ENCODE measurements around the gene TTR. TPM values are rescaled to one million over a fixed set of nuclear protein-coding genes. Genes with fewer than 3 reads are reported as not detected.

Gene TTR
- total and polyA plus RNA-seq, 2 experiments from 2014 or later = not detected

DNA sequence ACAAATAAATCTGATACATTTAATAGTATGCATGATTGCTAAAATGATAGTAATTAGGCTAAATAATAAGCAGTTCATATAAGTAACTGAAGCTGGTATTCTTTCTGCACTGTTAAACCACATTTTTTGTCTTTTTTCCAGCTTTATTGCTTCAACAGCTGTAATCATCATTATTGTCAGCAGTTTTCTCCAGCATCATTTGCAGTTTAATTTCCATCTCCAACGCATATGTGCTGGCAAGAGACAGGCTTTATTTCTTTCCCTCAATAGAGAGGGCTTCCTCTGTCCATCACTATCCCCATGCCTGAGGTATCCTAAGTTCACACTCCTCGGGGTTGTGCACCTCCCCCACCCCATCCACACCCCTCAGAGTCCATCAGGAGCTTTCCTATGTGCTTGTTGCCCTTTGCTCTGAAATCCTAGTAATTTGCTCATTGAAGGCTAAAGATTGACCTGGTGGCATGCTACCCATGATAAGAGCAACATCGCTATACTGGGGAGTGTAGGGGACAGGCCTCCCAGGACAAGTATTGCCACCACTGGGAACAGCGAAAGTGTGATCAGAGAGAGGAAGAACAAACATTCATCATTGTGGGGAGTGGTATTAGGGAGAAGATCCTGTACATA lies 55.6 kb downstream of the TTR start (continued):
- TF ChIP-seq, protein P1, sequence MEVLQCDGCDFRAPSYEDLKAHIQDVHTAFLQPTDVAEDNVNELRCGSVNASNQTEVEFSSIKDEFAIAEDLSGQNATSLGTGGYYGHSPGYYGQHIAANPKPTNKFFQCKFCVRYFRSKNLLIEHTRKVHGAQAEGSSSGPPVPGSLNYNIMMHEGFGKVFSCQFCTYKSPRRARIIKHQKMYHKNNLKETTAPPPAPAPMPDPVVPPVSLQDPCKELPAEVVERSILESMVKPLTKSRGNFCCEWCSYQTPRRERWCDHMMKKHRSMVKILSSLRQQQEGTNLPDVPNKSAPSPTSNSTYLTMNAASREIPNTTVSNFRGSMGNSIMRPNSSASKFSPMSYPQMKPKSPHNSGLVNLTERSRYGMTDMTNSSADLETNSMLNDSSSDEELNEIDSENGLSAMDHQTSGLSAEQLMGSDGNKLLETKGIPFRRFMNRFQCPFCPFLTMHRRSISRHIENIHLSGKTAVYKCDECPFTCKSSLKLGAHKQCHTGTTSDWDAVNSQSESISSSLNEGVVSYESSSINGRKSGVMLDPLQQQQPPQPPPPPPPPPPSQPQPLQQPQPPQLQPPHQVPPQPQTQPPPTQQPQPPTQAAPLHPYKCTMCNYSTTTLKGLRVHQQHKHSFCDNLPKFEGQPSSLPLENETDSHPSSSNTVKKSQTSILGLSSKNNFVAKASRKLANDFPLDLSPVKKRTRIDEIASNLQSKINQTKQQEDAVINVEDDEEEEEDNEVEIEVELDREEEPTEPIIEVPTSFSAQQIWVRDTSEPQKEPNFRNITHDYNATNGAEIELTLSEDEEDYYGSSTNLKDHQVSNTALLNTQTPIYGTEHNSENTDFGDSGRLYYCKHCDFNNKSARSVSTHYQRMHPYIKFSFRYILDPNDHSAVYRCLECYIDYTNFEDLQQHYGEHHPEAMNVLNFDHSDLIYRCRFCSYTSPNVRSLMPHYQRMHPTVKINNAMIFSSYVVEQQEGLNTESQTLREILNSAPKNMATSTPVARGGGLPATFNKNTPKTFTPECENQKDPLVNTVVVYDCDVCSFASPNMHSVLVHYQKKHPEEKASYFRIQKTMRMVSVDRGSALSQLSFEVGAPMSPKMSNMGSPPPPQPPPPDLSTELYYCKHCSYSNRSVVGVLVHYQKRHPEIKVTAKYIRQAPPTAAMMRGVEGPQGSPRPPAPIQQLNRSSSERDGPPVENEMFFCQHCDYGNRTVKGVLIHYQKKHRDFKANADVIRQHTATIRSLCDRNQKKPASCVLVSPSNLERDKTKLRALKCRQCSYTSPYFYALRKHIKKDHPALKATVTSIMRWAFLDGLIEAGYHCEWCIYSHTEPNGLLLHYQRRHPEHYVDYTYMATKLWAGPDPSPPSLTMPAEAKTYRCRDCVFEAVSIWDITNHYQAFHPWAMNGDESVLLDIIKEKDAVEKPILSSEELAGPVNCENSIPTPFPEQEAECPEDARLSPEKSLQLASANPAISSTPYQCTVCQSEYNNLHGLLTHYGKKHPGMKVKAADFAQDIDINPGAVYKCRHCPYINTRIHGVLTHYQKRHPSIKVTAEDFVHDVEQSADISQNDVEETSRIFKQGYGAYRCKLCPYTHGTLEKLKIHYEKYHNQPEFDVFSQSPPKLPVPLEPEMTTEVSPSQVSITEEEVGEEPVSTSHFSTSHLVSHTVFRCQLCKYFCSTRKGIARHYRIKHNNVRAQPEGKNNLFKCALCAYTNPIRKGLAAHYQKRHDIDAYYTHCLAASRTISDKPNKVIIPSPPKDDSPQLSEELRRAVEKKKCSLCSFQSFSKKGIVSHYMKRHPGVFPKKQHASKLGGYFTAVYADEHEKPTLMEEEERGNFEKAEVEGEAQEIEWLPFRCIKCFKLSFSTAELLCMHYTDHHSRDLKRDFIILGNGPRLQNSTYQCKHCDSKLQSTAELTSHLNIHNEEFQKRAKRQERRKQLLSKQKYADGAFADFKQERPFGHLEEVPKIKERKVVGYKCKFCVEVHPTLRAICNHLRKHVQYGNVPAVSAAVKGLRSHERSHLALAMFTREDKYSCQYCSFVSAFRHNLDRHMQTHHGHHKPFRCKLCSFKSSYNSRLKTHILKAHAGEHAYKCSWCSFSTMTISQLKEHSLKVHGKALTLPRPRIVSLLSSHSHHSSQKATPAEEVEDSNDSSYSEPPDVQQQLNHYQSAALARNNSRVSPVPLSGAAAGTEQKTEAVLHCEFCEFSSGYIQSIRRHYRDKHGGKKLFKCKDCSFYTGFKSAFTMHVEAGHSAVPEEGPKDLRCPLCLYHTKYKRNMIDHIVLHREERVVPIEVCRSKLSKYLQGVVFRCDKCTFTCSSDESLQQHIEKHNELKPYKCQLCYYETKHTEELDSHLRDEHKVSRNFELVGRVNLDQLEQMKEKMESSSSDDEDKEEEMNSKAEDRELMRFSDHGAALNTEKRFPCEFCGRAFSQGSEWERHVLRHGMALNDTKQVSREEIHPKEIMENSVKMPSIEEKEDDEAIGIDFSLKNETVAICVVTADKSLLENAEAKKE (CRISPR knock-in tag; IDR thresholded peaks at IDR 0.05) = no peak
- TF ChIP-seq NANOG (IDR thresholded peaks at IDR 0.05; ENCODE audit: borderline replicate concordance) = no peak
- no peak for TF ChIP-seq JUNB (IDR thresholded peaks at IDR 0.05; ENCODE audit: unreplicated experiment)
- no peak for TF ChIP-seq EZH2phosphoT487 (IDR thresholded peaks at IDR 0.05; ENCODE audit: unreplicated experiment)
- TF ChIP-seq, protein P2, sequence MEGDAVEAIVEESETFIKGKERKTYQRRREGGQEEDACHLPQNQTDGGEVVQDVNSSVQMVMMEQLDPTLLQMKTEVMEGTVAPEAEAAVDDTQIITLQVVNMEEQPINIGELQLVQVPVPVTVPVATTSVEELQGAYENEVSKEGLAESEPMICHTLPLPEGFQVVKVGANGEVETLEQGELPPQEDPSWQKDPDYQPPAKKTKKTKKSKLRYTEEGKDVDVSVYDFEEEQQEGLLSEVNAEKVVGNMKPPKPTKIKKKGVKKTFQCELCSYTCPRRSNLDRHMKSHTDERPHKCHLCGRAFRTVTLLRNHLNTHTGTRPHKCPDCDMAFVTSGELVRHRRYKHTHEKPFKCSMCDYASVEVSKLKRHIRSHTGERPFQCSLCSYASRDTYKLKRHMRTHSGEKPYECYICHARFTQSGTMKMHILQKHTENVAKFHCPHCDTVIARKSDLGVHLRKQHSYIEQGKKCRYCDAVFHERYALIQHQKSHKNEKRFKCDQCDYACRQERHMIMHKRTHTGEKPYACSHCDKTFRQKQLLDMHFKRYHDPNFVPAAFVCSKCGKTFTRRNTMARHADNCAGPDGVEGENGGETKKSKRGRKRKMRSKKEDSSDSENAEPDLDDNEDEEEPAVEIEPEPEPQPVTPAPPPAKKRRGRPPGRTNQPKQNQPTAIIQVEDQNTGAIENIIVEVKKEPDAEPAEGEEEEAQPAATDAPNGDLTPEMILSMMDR (conservative IDR thresholded peaks at IDR 0.05; ENCODE audit: low read depth in 2 of 2) = no peak
- TF ChIP-seq ZNF331 (CRISPR knock-in tag; IDR thresholded peaks at IDR 0.05; ENCODE audit: low read depth) = no peak
- TF ChIP-seq EZH2 (IDR thresholded peaks at IDR 0.05; ENCODE audit: low read depth, unreplicated experiment) = no peak
- TF ChIP-seq ZNF114 (CRISPR knock-in tag; IDR thresholded peaks at IDR 0.05) = no peak

Other genes with a start within 250 kb of the TTR start
- gene DSG4, start 215.1 kb upstream of the TTR start, total RNA-seq (2014; rRNA removed; shearing (Covaris generic)) = not detected in 2 replicates
- gene DSG4, start 215.1 kb upstream of the TTR start, polyA plus RNA-seq (2016; fragmentation: Nextera tagmentation; extraction: Ambion mirVana) = not detected in 2 replicates
- 0.24 TPM in 1 of 2 replicates, not detected in the other for gene DSG3, start 144.1 kb upstream of the TTR start, total RNA-seq (2014; rRNA removed; shearing (Covaris generic))
- 0.05 and 0.07 TPM in 2 replicates for gene DSG3, start 144.1 kb upstream of the TTR start, polyA plus RNA-seq (2016; fragmentation: Nextera tagmentation; extraction: Ambion mirVana)
- gene DSG2, start 93.7 kb upstream of the TTR start, total RNA-seq (2014; rRNA removed; shearing (Covaris generic)) = 144 and 147 TPM in 2 replicates
- 41.2 and 44.7 TPM in 2 replicates for gene DSG2, start 93.7 kb upstream of the TTR start, polyA plus RNA-seq (2016; fragmentation: Nextera tagmentation; extraction: Ambion mirVana)
- gene B4GALT6, start 92.7 kb downstream of the TTR start, total RNA-seq (2014; rRNA removed; shearing (Covaris generic)) = 33.8 and 40.4 TPM in 2 replicates
- 14.8 and 15.9 TPM in 2 replicates for gene B4GALT6, start 92.7 kb downstream of the TTR start, polyA plus RNA-seq (2016; fragmentation: Nextera tagmentation; extraction: Ambion mirVana)
- gene SLC25A52, start 169.0 kb downstream of the TTR start, total RNA-seq (2014; rRNA removed; shearing (Covaris generic)) = not detected in 2 replicates
- gene SLC25A52, start 169.0 kb downstream of the TTR start, polyA plus RNA-seq (2016; fragmentation: Nextera tagmentation; extraction: Ambion mirVana) = not detected in 2 replicates